H9 (cell line): ENCODE measurements around the gene TMEM80. TPM values are rescaled to one million over a fixed set of nuclear protein-coding genes. Genes with fewer than 3 reads are reported as not detected.

Experiments
- DNase-seq: peaks from one replicate; pipeline ENCODE4 v3.0.0-alpha.2; 2017
- H2AFZ ChIP-seq: one replicate; pipeline ENCODE4 v1.6.1; 2013; ENCODE audit warnings: mild to moderate bottlenecking, low read length, control low read depth, moderate library complexity
- H2AK5ac ChIP-seq: 2 replicates; pipeline ENCODE4 v1.6.1; 2013; ENCODE audit warnings: low read length, control low read depth, mixed read lengths; ENCODE audit not compliant: insufficient read length
- H2BK120ac ChIP-seq: one replicate; pipeline ENCODE4 v1.6.1; 2013; ENCODE audit warnings: low read depth, mild to moderate bottlenecking, low read length, control low read depth, inconsistent platforms; ENCODE audit not compliant: poor library complexity, severe bottlenecking
- H2BK12ac ChIP-seq: 2 replicates; pipeline ENCODE4 v1.6.1; 2013; ENCODE audit warnings: low read length, control low read depth, mixed read lengths, low read depth; ENCODE audit not compliant: insufficient read length
- H2BK15ac ChIP-seq: 2 replicates; pipeline ENCODE4 v1.6.1; 2013; ENCODE audit warnings: low read depth, low read length, control low read depth
- H2BK20ac ChIP-seq: one replicate; pipeline ENCODE4 v1.6.1; 2013; ENCODE audit warnings: low read depth, mild to moderate bottlenecking, low read length, control low read depth, inconsistent platforms; ENCODE audit not compliant: poor library complexity, severe bottlenecking
- H2BK5ac ChIP-seq: 2 replicates; pipeline ENCODE4 v1.6.1; 2013; ENCODE audit warnings: low read length, control low read depth, mixed read lengths; ENCODE audit not compliant: insufficient read length
- H3K14ac ChIP-seq: 2 replicates; pipeline ENCODE4 v1.6.1; 2013; ENCODE audit warnings: low read length, control low read depth; ENCODE audit not compliant: insufficient read depth
- H3K18ac ChIP-seq: 2 replicates; pipeline ENCODE4 v1.6.1; 2013; ENCODE audit warnings: low read depth, mild to moderate bottlenecking, mixed read lengths, low read length, control low read depth; ENCODE audit not compliant: insufficient read length
- H3K23ac ChIP-seq: 2 replicates; pipeline ENCODE4 v1.6.1; 2013; ENCODE audit warnings: low read length, control low read depth, mixed read lengths, low read depth; ENCODE audit not compliant: insufficient read length
- H3K23me2 ChIP-seq: 2 replicates; pipeline ENCODE4 v1.6.1; 2013; ENCODE audit warnings: low read depth, mild to moderate bottlenecking, mixed read lengths, low read length, control low read depth; ENCODE audit not compliant: insufficient read length, poor library complexity, severe bottlenecking
- H3K27ac ChIP-seq: 2 replicates; pipeline ENCODE4 v1.5.1; 2013; ENCODE audit warnings: low read length, control low read depth, mixed read lengths, low read depth; ENCODE audit not compliant: insufficient read length
- H3K27me3 ChIP-seq: 2 replicates; pipeline ENCODE4 v1.6.1; 2013; ENCODE audit warnings: low read length, control low read depth, inconsistent platforms; ENCODE audit not compliant: insufficient read depth
- H3K4ac ChIP-seq: 2 replicates; pipeline ENCODE4 v1.6.1; 2013; ENCODE audit warnings: low read depth, mild to moderate bottlenecking, control low read depth, inconsistent platforms, low read length, moderate library complexity
- H3K4me1 ChIP-seq: 2 replicates; pipeline ENCODE4 v1.6.1; 2013; ENCODE audit warnings: low read length, control low read depth, inconsistent platforms; ENCODE audit not compliant: insufficient read depth
- H3K4me2 ChIP-seq: 2 replicates; pipeline ENCODE4 v1.6.1; 2013; ENCODE audit warnings: low read length, control low read depth, mixed read lengths; ENCODE audit not compliant: insufficient read length, insufficient read depth
- H3K56ac ChIP-seq: 2 replicates; pipeline ENCODE4 v1.6.1; 2013; ENCODE audit warnings: low read depth, mild to moderate bottlenecking, mixed read lengths, low read length, control low read depth; ENCODE audit not compliant: insufficient read length
- H3K79me1 ChIP-seq: 2 replicates; pipeline ENCODE4 v1.6.1; 2013; ENCODE audit warnings: low read depth, mild to moderate bottlenecking, moderate library complexity, low read length, control low read depth, inconsistent platforms; ENCODE audit not compliant: insufficient read depth, poor library complexity, severe bottlenecking
- H3K79me2 ChIP-seq: 2 replicates; pipeline ENCODE4 v1.6.1; 2013; ENCODE audit warnings: low read length, control low read depth, inconsistent platforms; ENCODE audit not compliant: insufficient read depth
- H3K9ac ChIP-seq: 2 replicates; pipeline ENCODE4 v1.6.1; 2013; ENCODE audit warnings: low read length, control low read depth, mixed read lengths; ENCODE audit not compliant: insufficient read length; ENCODE audit errors: extremely low read depth
- H3K9me3 ChIP-seq: one replicate; pipeline ENCODE4 v1.6.1; 2013; ENCODE audit warnings: low read depth, low read length, inconsistent platforms; ENCODE audit not compliant: control insufficient read depth
- H3T11ph ChIP-seq: one replicate; pipeline ENCODE4 v1.6.1; 2013; ENCODE audit warnings: mild to moderate bottlenecking, low read length, control low read depth, inconsistent platforms
- H4K20me1 ChIP-seq: one replicate; pipeline ENCODE4 v1.6.1; 2013; ENCODE audit not compliant: control insufficient read depth, insufficient read length, insufficient read depth
- H4K5ac ChIP-seq: 2 replicates; pipeline ENCODE4 v1.6.1; 2013; ENCODE audit warnings: low read depth, mild to moderate bottlenecking, mixed read lengths, low read length, control low read depth; ENCODE audit not compliant: insufficient read length
- H4K8ac ChIP-seq: replicated peaks from 2 replicates; pipeline ENCODE4 v1.6.1; 2013; ENCODE audit warnings: low read length, control low read depth, mixed read lengths, low read depth; ENCODE audit not compliant: insufficient read length
- H4K91ac ChIP-seq: 2 replicates; pipeline ENCODE4 v1.6.1; 2013; ENCODE audit warnings: low read depth, mild to moderate bottlenecking, moderate library complexity, mixed read lengths, low read length, control low read depth; ENCODE audit not compliant: insufficient read length
- H3K27ac Mint-ChIP-seq, 3 experiments: 2 replicates in 2 of 3; 3 replicates in 1 of 3; pipeline ENCODE4 v1.8.0; 2020 to 2021; ENCODE audit warnings: mixed read lengths in 3 of 3, mild to moderate bottlenecking in 1 of 3, moderate library complexity in 1 of 3
- H3K27me3 Mint-ChIP-seq: 2 replicates; pipeline ENCODE4 v1.8.0; 2021; ENCODE audit warnings: low read depth, mild to moderate bottlenecking, moderate library complexity, mixed read lengths
- H3K36me3 Mint-ChIP-seq, 3 experiments: 2 replicates in 2 of 3; 3 replicates in 1 of 3; pipeline ENCODE4 v1.8.0; 2020 to 2021; ENCODE audit warnings: low read depth in 3 of 3, mixed read lengths in 3 of 3; ENCODE audit not compliant: insufficient read depth in 1 of 3
- H3K4me1 Mint-ChIP-seq, 2 experiments: 2 replicates each; pipeline ENCODE4 v1.8.0; 2020; ENCODE audit warnings: mixed read lengths in 2 of 2
- H3K4me3 Mint-ChIP-seq, 2 experiments: 2 replicates in 1 of 2; 3 replicates in 1 of 2; pipeline ENCODE4 v1.8.0; 2020 to 2021; ENCODE audit warnings: mild to moderate bottlenecking in 2 of 2, mixed read lengths in 2 of 2, moderate library complexity in 1 of 2
- H3K9me3 Mint-ChIP-seq, 2 experiments: 2 replicates in 1 of 2; 3 replicates in 1 of 2; pipeline ENCODE4 v1.8.0; 2020; ENCODE audit warnings: mild to moderate bottlenecking in 2 of 2, mixed read lengths in 2 of 2, moderate library complexity in 1 of 2
- CTCF ChIP-seq: fragments of 200-600 bp; sonication (generic); conservative IDR thresholded peaks from 3 replicates; pipeline ENCODE4 v1.8.0; 2021; ENCODE audit warnings: antibody characterized with exemption, mild to moderate bottlenecking
- WGBS: extraction: QIAGEN DNeasy Blood & Tissue Kit; methylation state at CpG from one replicate; pipeline ENCODE4 v1.1.7; 2013; ENCODE audit warnings: missing lambda C conversion rate, low lambda C conversion rate, mixed read lengths; ENCODE audit not compliant: insufficient read length; ENCODE audit errors: extremely low coverage; 5-methylcytosine and 5-hydroxymethylcytosine counted together
- total RNA-seq: library from RNA; stranded (reverse); gene quantifications from 2 replicates; pipeline ENCODE4 v1.2.1, GENCODE V29; 2021

Gene TMEM80
- total RNA-seq, 1 experiment from 2014 or later: 23.6 TPM

- no peak for DNase-seq
- no peak overlapping the region for H2BK20ac ChIP-seq
- Mint-ChIP-seq H3K36me3 (peaks cover 5 to 18% (median 9%) of the 10 kb centered on the region in 3 experiments; a peak in 5 of 7 replicates), H3K4me3 (no peak overlapping the region), H3K4me1 (peaks cover 3 to 18% of the 10 kb centered on the region in 2 experiments), H3K9me3 (peaks cover 9 to 12% of the 10 kb centered on the region in 2 experiments), H3K27ac (no peak overlapping the region), H3K27me3 (no peaks in the 10 kb centered on the region; the same call in 1 of the 2 replicates)
- no peak for TF ChIP-seq CTCF
- no peak overlapping the region for H2AK5ac ChIP-seq
- no peak overlapping the region for H3K4ac ChIP-seq
- no peak overlapping the region for H3K27ac ChIP-seq
- H3T11ph ChIP-seq: no peak overlapping the region
- H2BK120ac ChIP-seq: no peak overlapping the region
- no peaks in the 10 kb centered on the region for H4K20me1 ChIP-seq
- H3K27me3 ChIP-seq: no peaks in the 10 kb centered on the region
- H4K8ac ChIP-seq: no peak overlapping the region
- WGBS: no CpG with 5 or more reads among the region's 6 CpGs
- no peaks in the 10 kb centered on the region for H3K9me3 ChIP-seq
- no peak overlapping the region for H3K18ac ChIP-seq
- H3K79me1 ChIP-seq: no peaks in the 10 kb centered on the region
- no peak overlapping the region for H4K5ac ChIP-seq
- H3K4me2 ChIP-seq: no peak overlapping the region
- no peak overlapping the region for H3K56ac ChIP-seq
- no peaks in the 10 kb centered on the region for H3K23me2 ChIP-seq
- H2BK5ac ChIP-seq: no peak overlapping the region
- H3K23ac ChIP-seq: no peak overlapping the region
- no peak overlapping the region for H3K9ac ChIP-seq
- H2AFZ ChIP-seq: no peak overlapping the region
- no peak overlapping the region for H2BK15ac ChIP-seq
- H3K4me1 ChIP-seq: peaks cover 5% of the 10 kb centered on the region; the same call in 1 of the 2 replicates
- H3K79me2 ChIP-seq: no peaks in the 10 kb centered on the region
- H4K91ac ChIP-seq: no peak overlapping the region
- H3K14ac ChIP-seq: no peak overlapping the region
- H2BK12ac ChIP-seq: no peak overlapping the region
Measured at GRCh38 chr11:714436-714835, 18.8 kb downstream of the TMEM80 start.
